ENCODE results near the gene PSMC3IP. TPM values are rescaled to one million over a fixed set of nuclear protein-coding genes. Genes with fewer than 3 reads are reported as not detected.

PSMC3IP gene
- total and polyA plus RNA-seq, 2 experiments from 2014 or later, result 18.5 to 29.5 TPM

DNA sequence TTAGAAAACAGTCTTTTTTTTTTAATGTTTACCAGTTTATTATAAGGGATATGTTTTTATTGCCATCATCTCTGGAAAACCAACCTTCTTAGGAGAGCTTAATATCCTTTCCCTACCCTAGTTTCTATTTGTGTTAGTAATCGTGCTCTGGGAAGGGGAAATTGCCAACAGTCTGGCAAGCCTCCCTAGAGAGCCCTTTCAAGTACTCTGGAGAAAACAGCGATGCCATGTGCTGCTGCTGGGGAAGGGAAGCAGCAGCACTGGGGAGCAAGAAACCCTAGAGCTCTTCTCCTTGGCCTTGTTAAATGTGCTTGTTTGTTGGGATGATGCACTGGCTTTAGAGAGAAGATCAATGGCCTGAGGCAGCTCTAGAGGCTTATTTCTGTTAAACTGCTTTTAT lies 21.4 kb upstream of the PSMC3IP start:
- H3K9me2 ChIP-seq (ENCODE audit: insufficient read depth), result no peaks in the 10 kb centered on the region
- Mint-ChIP-seq H3K9me3 (no peaks in the 10 kb centered on the region), H3K27me3 (ENCODE audit: insufficient read depth, low read depth, poor library complexity) (peaks cover under 1% of the 10 kb centered on the region), H3K4me1 (no peaks in the 10 kb centered on the region), H3K36me3 (ENCODE audit: low read depth) (peaks cover under 1% of the 10 kb centered on the region; the same call in 1 of the 3 replicates), H3K4me3 (no peak overlapping the region), H3K27ac (peak overlapping the region; percentile 33; the same call in 1 of the 2 replicates)
- H3F3A ChIP-seq (replicated peaks; ENCODE audit: low read depth), result no peaks in the 10 kb centered on the region; the same call in 1 of the 2 replicates
- TF ChIP-seq EZH2 (IDR thresholded peaks at IDR 0.05; ENCODE audit: low read depth, unreplicated experiment) (no peak), REST (IDR thresholded peaks at IDR 0.05; ENCODE audit: unreplicated experiment) (no peak), ZNF114 (CRISPR knock-in tag; IDR thresholded peaks at IDR 0.05) (no peak), POLR2AphosphoS5 (IDR thresholded peaks at IDR 0.05; ENCODE audit: low read depth) (no peak)
- TF ChIP-seq, protein P1, sequence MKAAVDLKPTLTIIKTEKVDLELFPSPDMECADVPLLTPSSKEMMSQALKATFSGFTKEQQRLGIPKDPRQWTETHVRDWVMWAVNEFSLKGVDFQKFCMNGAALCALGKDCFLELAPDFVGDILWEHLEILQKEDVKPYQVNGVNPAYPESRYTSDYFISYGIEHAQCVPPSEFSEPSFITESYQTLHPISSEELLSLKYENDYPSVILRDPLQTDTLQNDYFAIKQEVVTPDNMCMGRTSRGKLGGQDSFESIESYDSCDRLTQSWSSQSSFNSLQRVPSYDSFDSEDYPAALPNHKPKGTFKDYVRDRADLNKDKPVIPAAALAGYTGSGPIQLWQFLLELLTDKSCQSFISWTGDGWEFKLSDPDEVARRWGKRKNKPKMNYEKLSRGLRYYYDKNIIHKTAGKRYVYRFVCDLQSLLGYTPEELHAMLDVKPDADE (IDR thresholded peaks at IDR 0.05), result no peak
- no peak for DNase-seq (ENCODE audit: low spot score)
- H3K4me1 ChIP-seq (ENCODE audit: insufficient read depth), result no peaks in the 10 kb centered on the region
- peaks cover 19% of the 10 kb centered on the region; the same call in 1 of the 2 replicates for H4K20me1 ChIP-seq (replicated peaks; ENCODE audit: insufficient read depth)
- no peaks in the 10 kb centered on the region for H3K36me3 ChIP-seq (ENCODE audit: insufficient read depth)
- H3K4me3 ChIP-seq, result no peak overlapping the region
- no peaks in the 10 kb centered on the region for H3K27me3 ChIP-seq (ENCODE audit: insufficient read depth)
- H3K79me2 ChIP-seq (replicated peaks; ENCODE audit: insufficient read depth), result peaks cover 45% of the 10 kb centered on the region
- ATAC-seq, result no peak
- H3K4me2 ChIP-seq, result no peak overlapping the region
- no peak overlapping the region for H3K27ac ChIP-seq (ENCODE audit: low read depth)
- H2AFZ ChIP-seq, result no peak overlapping the region

DNA sequence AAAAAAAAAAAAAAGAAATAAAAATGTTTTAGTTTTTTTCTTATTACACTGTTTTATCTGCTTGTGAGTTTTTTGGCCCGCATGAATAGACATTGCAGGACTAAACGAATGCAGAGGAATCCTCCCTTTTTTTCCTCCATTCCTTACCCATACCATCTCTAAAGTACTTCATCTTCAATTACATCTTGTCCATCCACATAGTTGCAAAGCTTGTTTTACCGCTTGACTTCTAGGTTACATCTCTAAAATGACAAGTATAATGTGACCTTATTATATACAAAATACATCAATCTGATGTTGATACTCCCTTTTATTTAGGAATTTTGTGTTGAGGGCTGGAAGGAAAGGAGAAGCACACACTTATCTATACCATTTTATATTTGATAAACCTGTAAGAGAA lies 18.9 kb upstream of the PSMC3IP start:
- Histone ChIP-seq H2AFZ (no peak overlapping the region), H3K27me3 (ENCODE audit: insufficient read depth) (no peaks in the 10 kb centered on the region), H3K36me3 (ENCODE audit: insufficient read depth) (no peaks in the 10 kb centered on the region), H3K4me3 (no peak overlapping the region), H3K27ac (ENCODE audit: low read depth) (no peak overlapping the region), H3F3A (replicated peaks; ENCODE audit: low read depth) (no peaks in the 10 kb centered on the region; the same call in 1 of the 2 replicates), H3K4me1 (ENCODE audit: insufficient read depth) (no peaks in the 10 kb centered on the region), H3K79me2 (replicated peaks; ENCODE audit: insufficient read depth) (peaks cover 25% of the 10 kb centered on the region), H3K4me2 (no peak overlapping the region), H4K20me1 (replicated peaks; ENCODE audit: insufficient read depth) (peaks cover 8% of the 10 kb centered on the region; the same call in 1 of the 2 replicates), H3K9me2 (ENCODE audit: insufficient read depth) (no peaks in the 10 kb centered on the region)
- no peaks in the 10 kb centered on the region for H3K4me1 Mint-ChIP-seq
- no peak for TF ChIP-seq NANOG (IDR thresholded peaks at IDR 0.05; ENCODE audit: borderline replicate concordance)
- ATAC-seq, result no peak
- H3K27me3 Mint-ChIP-seq (ENCODE audit: insufficient read depth, low read depth, poor library complexity), result peaks cover 3% of the 10 kb centered on the region
- H3K4me3 Mint-ChIP-seq, result no peak overlapping the region
- no peaks in the 10 kb centered on the region for H3K9me3 Mint-ChIP-seq
- no peak for DNase-seq (ENCODE audit: low spot score)
- peaks cover 4% of the 10 kb centered on the region; the same call in 1 of the 3 replicates for H3K36me3 Mint-ChIP-seq (ENCODE audit: low read depth)
- H3K27ac Mint-ChIP-seq, result no peak overlapping the region
